Testis (tissue), 3 donors: ENCODE measurements around the gene ARID5B. TPM values are rescaled to one million over a fixed set of nuclear protein-coding genes. Genes with fewer than 3 reads are reported as not detected.

Experiments used
- DNase-seq: peaks from one replicate; pipeline ENCODE4 v3.0.0-alpha.2; 2019
- H3K27ac ChIP-seq, 2 donors: fragments of 200-600 bp; sonication (generic); one replicate each; pipeline ENCODE4 v1.5.1; 2019
- H3K27me3 ChIP-seq: fragments of 200-600 bp; sonication (generic); one replicate; pipeline ENCODE4 v1.5.1; 2019
- H3K36me3 ChIP-seq: fragments of 200-600 bp; sonication (generic); one replicate; pipeline ENCODE4 v1.5.1; 2017; ENCODE audit warnings: low read depth; ENCODE audit errors: missing control alignments
- H3K4me1 ChIP-seq: fragments of 200-600 bp; sonication (generic); one replicate; pipeline ENCODE4 v1.5.1; 2019
- H3K4me3 ChIP-seq, 2 donors: fragments of 200-600 bp; sonication (generic); one replicate each; pipeline ENCODE4 v1.5.1; 2017 to 2019
- H3K9me3 ChIP-seq: fragments of 200-600 bp; sonication (generic); one replicate; pipeline ENCODE4 v1.5.1; 2017
- POLR2A ChIP-seq: fragments of 450-650 bp; IDR thresholded peaks from one replicate; pipeline ENCODE4 v1.6.1; 2017; ENCODE audit warnings: antibody characterized with exemption, mild to moderate bottlenecking, moderate library complexity
- WGBS, 2 donors: methylation state at CpG; one replicate each; pipeline ENCODE4 v1.1.5; 2018; 5-methylcytosine and 5-hydroxymethylcytosine counted together
- intact Hi-C: fragments of 100-400 bp; cut with DNase I; formaldehyde crosslinking; loops from one replicate; pipeline ENCODE4 v1.15.1; 2023; ENCODE audit warnings: low total_unique reads
- polyA plus RNA-seq: library from polyadenylated mRNA; stranded (reverse); fragments of 350-450 nt; fragmentation: Illumina TruSeq; extraction: RNeasy Lipid Tissue Mini Kit (QIAGEN cat#74804); gene quantifications from one replicate; pipeline ENCODE4 v1.2.3, GENCODE V29; 2014; ENCODE audit warnings: low read depth, low replicate concordance; ENCODE audit not compliant: insufficient read depth
- total RNA-seq, 2 donors: library from RNA; depleted of rRNA; stranded (reverse); fragments of >200 nt; gene quantifications; one replicate each; pipeline ENCODE4 v1.2.3, GENCODE V29; 2016
- TF ChIP-seq, protein P1 (sequence below), 3 experiments: fragments of 450-650 bp in 2 of 3; fragments of 200-600 bp in 1 of 3; sonication (generic) in 1 of 3; IDR thresholded peaks; one replicate each; pipeline ENCODE4 v1.5.1; 2016 to 2019; ENCODE audit warnings: antibody characterized with exemption in 3 of 3, mild to moderate bottlenecking in 2 of 3, moderate library complexity in 1 of 3

The ARID5B gene
- total and polyA plus RNA-seq, 3 donors from 2014 or later = 14.3 to 73.6 (median 52.1) TPM

DNA sequence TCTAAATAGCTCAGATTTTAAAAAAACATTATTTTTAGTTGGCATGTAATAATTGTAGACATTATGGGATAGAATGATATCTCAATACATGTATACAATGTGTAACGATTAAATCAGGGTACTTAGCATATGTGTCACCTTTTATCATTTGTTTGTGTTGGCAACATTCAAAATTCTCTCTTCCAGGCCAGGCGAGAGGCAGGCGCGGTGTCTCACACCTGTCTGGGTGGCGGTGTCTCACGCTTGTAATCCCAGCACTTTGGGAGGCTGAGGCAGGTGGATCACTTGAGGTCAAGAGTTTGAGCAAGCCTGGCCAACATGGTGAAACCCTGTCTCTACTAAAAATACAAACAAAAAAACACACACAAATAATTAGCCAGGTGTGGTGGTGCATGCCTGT lies 215.4 kb downstream of the ARID5B start:
- H3K4me3 ChIP-seq = no peak overlapping the region
- intact Hi-C loops = no loop called here
- TF ChIP-seq, protein P1, sequence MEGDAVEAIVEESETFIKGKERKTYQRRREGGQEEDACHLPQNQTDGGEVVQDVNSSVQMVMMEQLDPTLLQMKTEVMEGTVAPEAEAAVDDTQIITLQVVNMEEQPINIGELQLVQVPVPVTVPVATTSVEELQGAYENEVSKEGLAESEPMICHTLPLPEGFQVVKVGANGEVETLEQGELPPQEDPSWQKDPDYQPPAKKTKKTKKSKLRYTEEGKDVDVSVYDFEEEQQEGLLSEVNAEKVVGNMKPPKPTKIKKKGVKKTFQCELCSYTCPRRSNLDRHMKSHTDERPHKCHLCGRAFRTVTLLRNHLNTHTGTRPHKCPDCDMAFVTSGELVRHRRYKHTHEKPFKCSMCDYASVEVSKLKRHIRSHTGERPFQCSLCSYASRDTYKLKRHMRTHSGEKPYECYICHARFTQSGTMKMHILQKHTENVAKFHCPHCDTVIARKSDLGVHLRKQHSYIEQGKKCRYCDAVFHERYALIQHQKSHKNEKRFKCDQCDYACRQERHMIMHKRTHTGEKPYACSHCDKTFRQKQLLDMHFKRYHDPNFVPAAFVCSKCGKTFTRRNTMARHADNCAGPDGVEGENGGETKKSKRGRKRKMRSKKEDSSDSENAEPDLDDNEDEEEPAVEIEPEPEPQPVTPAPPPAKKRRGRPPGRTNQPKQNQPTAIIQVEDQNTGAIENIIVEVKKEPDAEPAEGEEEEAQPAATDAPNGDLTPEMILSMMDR (IDR thresholded peaks at IDR 0.05) = no peak
- TF ChIP-seq POLR2A = no peak
- H3K27me3 ChIP-seq = no peaks in the 10 kb centered on the region
- no peak for DNase-seq
- H3K4me1 ChIP-seq = no peaks in the 10 kb centered on the region
- 73 to 87% methylated on average over 6 of the region's 6 CpGs for WGBS, 2 donors
- no peaks in the 10 kb centered on the region for H3K9me3 ChIP-seq
- no peaks in the 10 kb centered on the region for H3K36me3 ChIP-seq
- no peak overlapping the region for H3K27ac ChIP-seq

- 89 to 90% methylated on average over 1 of the region's 1 CpG for WGBS, 2 donors
- Histone ChIP-seq H3K27ac (no peak overlapping the region), H3K36me3 (no peaks in the 10 kb centered on the region)
Measured at GRCh38 chr10:62121187-62121530, 219.7 kb downstream of the ARID5B start.

GRCh38 chr10:62127975-62128374 lies 226.5 kb downstream of the ARID5B start:
- TF ChIP-seq POLR2A = no peak
- TF ChIP-seq, protein P1 (IDR thresholded peaks at IDR 0.05) = no peak
- no peaks in the 10 kb centered on the region for H3K27me3 ChIP-seq
- DNase-seq = no peak
- WGBS, 2 donors = 87 to 95% methylated on average over 2 of the region's 2 CpGs
- no peaks in the 10 kb centered on the region for H3K36me3 ChIP-seq
- intact Hi-C loops = no loop called here
- no peak overlapping the region for H3K4me3 ChIP-seq
- no peaks in the 10 kb centered on the region for H3K9me3 ChIP-seq
- no peaks in the 10 kb centered on the region for H3K4me1 ChIP-seq
- no peak overlapping the region for H3K27ac ChIP-seq

More at GRCh38 chr10:62121187-62121530, 219.7 kb downstream of the ARID5B start:
- Histone ChIP-seq H3K9me3 (no peaks in the 10 kb centered on the region), H3K4me3 (no peak overlapping the region), H3K27me3 (no peaks in the 10 kb centered on the region), H3K4me1 (no peaks in the 10 kb centered on the region)
- intact Hi-C loops = no loop called here
- no peak for DNase-seq
- TF ChIP-seq, protein P1 (IDR thresholded peaks at IDR 0.05) = no peak
- TF ChIP-seq POLR2A = no peak

DNA sequence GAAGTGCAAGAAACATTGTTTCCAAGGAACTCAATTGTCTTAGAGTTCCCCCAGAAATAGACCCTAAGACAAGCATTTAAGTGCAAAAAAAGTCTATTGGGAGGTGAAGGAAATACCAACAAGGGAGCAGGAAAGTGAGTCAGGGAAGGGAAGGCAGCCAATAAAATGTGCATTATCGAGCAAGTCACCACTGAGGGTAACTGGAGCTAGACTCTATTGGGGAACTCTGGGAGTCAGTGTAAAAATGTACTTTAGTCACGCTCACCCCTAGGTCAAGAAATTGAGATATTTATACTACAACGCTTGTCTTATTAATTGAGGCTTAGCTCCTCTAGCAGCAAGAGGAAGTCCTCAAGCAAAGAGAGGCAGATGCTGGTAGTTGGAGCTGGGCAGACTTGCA lies 229.4 kb downstream of the ARID5B start:
- no peaks in the 10 kb centered on the region for H3K4me1 ChIP-seq
- TF ChIP-seq POLR2A = no peak
- TF ChIP-seq, protein P1 (IDR thresholded peaks at IDR 0.05) = no peak
- intact Hi-C loops = no loop called here
- no peak overlapping the region for H3K4me3 ChIP-seq
- H3K36me3 ChIP-seq = no peaks in the 10 kb centered on the region
- no peaks in the 10 kb centered on the region for H3K27me3 ChIP-seq
- H3K9me3 ChIP-seq = no peaks in the 10 kb centered on the region
- peak overlapping the region in 1 of 2 donors; percentile 41 for H3K27ac ChIP-seq
- WGBS, 2 donors = 56 to 86% methylated on average over 3 of the region's 3 CpGs
- DNase-seq = no peak

GRCh38 chr10:62131724-62132123 lies 230.2 kb downstream of the ARID5B start:
- H3K36me3 ChIP-seq = no peaks in the 10 kb centered on the region
- H3K9me3 ChIP-seq = no peaks in the 10 kb centered on the region
- intact Hi-C loops = no loop called here
- TF ChIP-seq, protein P1 (IDR thresholded peaks at IDR 0.05) = no peak
- TF ChIP-seq POLR2A = no peak
- H3K4me1 ChIP-seq = no peaks in the 10 kb centered on the region
- H3K27me3 ChIP-seq = no peaks in the 10 kb centered on the region
- WGBS, 2 donors = 81 to 91% methylated on average over 4 of the region's 4 CpGs
- DNase-seq = no peak
- no peak overlapping the region for H3K27ac ChIP-seq
- H3K4me3 ChIP-seq = no peak overlapping the region
